Measurements from ENCODE around the gene TMEM200C.

DNA sequence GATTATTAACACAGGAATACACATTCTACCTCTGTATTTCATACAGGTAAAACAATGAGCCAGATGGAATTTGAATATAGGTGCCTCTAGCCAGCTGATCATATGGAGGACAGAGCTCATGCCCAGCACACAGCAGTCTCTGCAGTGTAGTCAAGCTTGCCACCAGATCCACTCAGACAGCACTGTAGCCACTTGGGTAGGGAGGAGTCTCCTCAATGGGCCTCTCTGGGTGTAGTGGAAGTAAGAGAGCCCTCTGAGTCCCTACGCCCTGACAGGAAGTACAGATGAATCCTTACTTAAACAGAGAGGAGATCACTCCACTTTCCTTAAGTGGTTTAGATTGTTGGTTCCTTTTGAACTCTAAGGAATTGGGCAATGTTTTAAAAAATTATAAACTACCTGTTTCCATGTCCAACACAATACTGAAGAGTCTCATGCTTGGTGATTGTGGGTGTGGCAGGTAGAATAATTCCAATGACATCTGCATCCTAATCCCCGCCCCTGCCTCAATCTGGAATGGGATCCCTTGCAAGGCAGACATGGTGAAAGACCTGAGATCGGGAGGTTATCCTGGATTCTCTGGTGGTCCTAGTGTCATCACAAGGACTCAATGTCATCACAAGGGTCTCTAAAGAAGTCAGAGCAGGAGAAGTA lies 23.0 kb upstream of the TMEM200C start:
- TF ChIP-seq, protein P1, sequence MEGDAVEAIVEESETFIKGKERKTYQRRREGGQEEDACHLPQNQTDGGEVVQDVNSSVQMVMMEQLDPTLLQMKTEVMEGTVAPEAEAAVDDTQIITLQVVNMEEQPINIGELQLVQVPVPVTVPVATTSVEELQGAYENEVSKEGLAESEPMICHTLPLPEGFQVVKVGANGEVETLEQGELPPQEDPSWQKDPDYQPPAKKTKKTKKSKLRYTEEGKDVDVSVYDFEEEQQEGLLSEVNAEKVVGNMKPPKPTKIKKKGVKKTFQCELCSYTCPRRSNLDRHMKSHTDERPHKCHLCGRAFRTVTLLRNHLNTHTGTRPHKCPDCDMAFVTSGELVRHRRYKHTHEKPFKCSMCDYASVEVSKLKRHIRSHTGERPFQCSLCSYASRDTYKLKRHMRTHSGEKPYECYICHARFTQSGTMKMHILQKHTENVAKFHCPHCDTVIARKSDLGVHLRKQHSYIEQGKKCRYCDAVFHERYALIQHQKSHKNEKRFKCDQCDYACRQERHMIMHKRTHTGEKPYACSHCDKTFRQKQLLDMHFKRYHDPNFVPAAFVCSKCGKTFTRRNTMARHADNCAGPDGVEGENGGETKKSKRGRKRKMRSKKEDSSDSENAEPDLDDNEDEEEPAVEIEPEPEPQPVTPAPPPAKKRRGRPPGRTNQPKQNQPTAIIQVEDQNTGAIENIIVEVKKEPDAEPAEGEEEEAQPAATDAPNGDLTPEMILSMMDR (IDR thresholded peaks at IDR 0.05): no peak
- TF ChIP-seq POLR2A (IDR thresholded peaks at IDR 0.05) (no peak), EP300 (IDR thresholded peaks at IDR 0.05) (no peak)
